Effector memory CD8-positive, alpha-beta T cell (primary cell): ENCODE results near the gene LANCL3.
"Not testable (repeated sequence)": the region's sequence is repeated elsewhere in the genome, so short reads cannot be mapped to it uniquely, and the experiment has no call there.

Source experiments
- ATAC-seq: fragments of 150-1000 bp; cut with Tn5 transposase; replicated peaks from 2 replicates; pipeline ENCODE4 v1.10.0; 2021; ENCODE audit warnings: mild to moderate bottlenecking, moderate library complexity
- DNase-seq, 3 experiments: peaks; one replicate each; pipeline ENCODE4 v3.0.0; 2021
- H3K27ac Mint-ChIP-seq, 2 donors: one replicate each; pipeline ENCODE4 v1.8.0; 2022; ENCODE audit warnings: mild to moderate bottlenecking in 2 of 2, mixed read lengths in 2 of 2, moderate library complexity in 2 of 2
- H3K27me3 Mint-ChIP-seq, 2 donors: one replicate each; pipeline ENCODE4 v1.8.0; 2022; ENCODE audit warnings: mixed read lengths in 2 of 2
- H3K36me3 Mint-ChIP-seq: one replicate; pipeline ENCODE4 v1.8.0; 2022; ENCODE audit warnings: mild to moderate bottlenecking, moderate library complexity, mixed read lengths; ENCODE audit not compliant: insufficient read depth
- H3K4me1 Mint-ChIP-seq, 2 donors: one replicate each; pipeline ENCODE4 v1.8.0; 2022; ENCODE audit warnings: low read depth in 2 of 2, mixed read lengths in 2 of 2
- H3K4me3 Mint-ChIP-seq, 2 donors: one replicate each; pipeline ENCODE4 v1.8.0; 2022; ENCODE audit warnings: mild to moderate bottlenecking in 2 of 2, mixed read lengths in 2 of 2, moderate library complexity in 2 of 2
- H3K9me3 Mint-ChIP-seq, 2 donors: one replicate each; pipeline ENCODE4 v1.8.0; 2022; ENCODE audit warnings: mixed read lengths in 2 of 2
- total RNA-seq, 9 experiments: gene quantifications; one replicate each; lab custom pipeline; 2026; lab: John Stamatoyannopoulos, UW

Gene LANCL3
- total RNA-seq = 0 to 2.8 (median 0.99) reads per million in 9 experiments

- Mint-ChIP-seq H3K27ac (peak within 1 kb of the TSS in 1 of 2 donors; percentile 49), H3K4me3 (peak within 1 kb of the TSS; percentile 84 to 94), H3K4me1 (peaks cover 5 to 14% of the 10 kb centered on the region in 2 donors)
- H3K9me3 Mint-ChIP-seq, H3K36me3 Mint-ChIP-seq, H3K27me3 Mint-ChIP-seq: not testable (repeated sequence)
- DNase-seq (peak; percentile 8 to 17 (median 15)), ATAC-seq (peak; percentile 57)
Observed at GRCh38 chrX:37571426-37572107, at the start of gene LANCL3. LANCL3 (plus strand) TSS chrX:37571661; CDS start chrX:37571871, 210 bp downstream.

GRCh38 chrX:37523673-37524072, 47.8 kb upstream of the LANCL3 start:
- DNase-seq, H3K36me3 Mint-ChIP-seq, ATAC-seq, H3K9me3 Mint-ChIP-seq, H3K4me1 Mint-ChIP-seq, H3K27ac Mint-ChIP-seq, H3K4me3 Mint-ChIP-seq: not testable (repeated sequence)
- H3K27me3 Mint-ChIP-seq = peaks cover 10 to 27% of the 10 kb centered on the region in 2 donors

- Mint-ChIP-seq H3K4me3 (no peak overlapping the region), H3K27me3 (peaks cover 13 to 19% of the 10 kb centered on the region in 2 donors), H3K36me3 (no peaks in the 10 kb centered on the region), H3K9me3 (no peaks in the 10 kb centered on the region), H3K4me1 (no peaks in the 10 kb centered on the region), H3K27ac (no peak overlapping the region)
- no peak for ATAC-seq
- DNase-seq = no peak
Observed at GRCh38 chrX:37541991-37542390, 29.5 kb upstream of the LANCL3 start.

GRCh38 chrX:37542791-37543190, 28.7 kb upstream of the LANCL3 start:
- DNase-seq = no peak
- no peaks in the 10 kb centered on the region for H3K9me3 Mint-ChIP-seq
- H3K27me3 Mint-ChIP-seq = peaks cover 13 to 16% of the 10 kb centered on the region in 2 donors
- H3K36me3 Mint-ChIP-seq = no peaks in the 10 kb centered on the region
- H3K4me3 Mint-ChIP-seq = no peak overlapping the region
- no peak overlapping the region for H3K27ac Mint-ChIP-seq
- H3K4me1 Mint-ChIP-seq = no peaks in the 10 kb centered on the region
- ATAC-seq = no peak

GRCh38 chrX:37543324-37543723, 28.1 kb upstream of the LANCL3 start:
- no peaks in the 10 kb centered on the region for H3K9me3 Mint-ChIP-seq
- H3K27me3 Mint-ChIP-seq = peaks cover 10 to 13% of the 10 kb centered on the region in 2 donors
- H3K36me3 Mint-ChIP-seq = no peaks in the 10 kb centered on the region
- H3K27ac Mint-ChIP-seq = no peak overlapping the region
- ATAC-seq (no peak), DNase-seq (no peak)
- H3K4me1 Mint-ChIP-seq = no peaks in the 10 kb centered on the region
- H3K4me3 Mint-ChIP-seq = no peak overlapping the region

- H3K27ac Mint-ChIP-seq, H3K36me3 Mint-ChIP-seq, H3K27me3 Mint-ChIP-seq, ATAC-seq, H3K4me3 Mint-ChIP-seq, H3K4me1 Mint-ChIP-seq, DNase-seq, H3K9me3 Mint-ChIP-seq: not testable (repeated sequence)
Observed at GRCh38 chrX:37544531-37544930, 26.9 kb upstream of the LANCL3 start.

- Mint-ChIP-seq H3K27me3 (peaks cover 5 to 10% of the 10 kb centered on the region in 2 donors), H3K36me3 (no peaks in the 10 kb centered on the region), H3K9me3 (no peaks in the 10 kb centered on the region), H3K27ac (no peak overlapping the region), H3K4me1 (no peaks in the 10 kb centered on the region), H3K4me3 (no peak overlapping the region)
- DNase-seq = no peak
- no peak for ATAC-seq
Observed at GRCh38 chrX:37545066-37545465, 26.4 kb upstream of the LANCL3 start.

- H3K27ac Mint-ChIP-seq = not testable (repeated sequence)
Observed at GRCh38 chrX:37549619-37550018, 21.8 kb upstream of the LANCL3 start.

GRCh38 chrX:37553476-37553875, 18.0 kb upstream of the LANCL3 start:
- Mint-ChIP-seq H3K27me3 (peaks cover 8 to 9% of the 10 kb centered on the region in 2 donors), H3K27ac (no peak overlapping the region), H3K36me3 (no peaks in the 10 kb centered on the region), H3K4me1 (no peaks in the 10 kb centered on the region), H3K4me3 (no peak overlapping the region), H3K9me3 (no peaks in the 10 kb centered on the region)
- ATAC-seq (no peak), DNase-seq (no peak)

More at GRCh38 chrX:37549619-37550018, 21.8 kb upstream of the LANCL3 start:
- not testable (repeated sequence) for H3K9me3 Mint-ChIP-seq, DNase-seq, H3K4me1 Mint-ChIP-seq, H3K36me3 Mint-ChIP-seq, H3K4me3 Mint-ChIP-seq, H3K27me3 Mint-ChIP-seq, ATAC-seq

- H3K27me3 Mint-ChIP-seq = peaks cover 0 to 10% of the 10 kb centered on the region in 2 donors
- not testable (repeated sequence) for H3K4me3 Mint-ChIP-seq, H3K9me3 Mint-ChIP-seq, DNase-seq, H3K4me1 Mint-ChIP-seq, H3K36me3 Mint-ChIP-seq, H3K27ac Mint-ChIP-seq, ATAC-seq
Observed at GRCh38 chrX:37565254-37565653, 6.2 kb upstream of the LANCL3 start.

- H3K27ac Mint-ChIP-seq, ATAC-seq, H3K36me3 Mint-ChIP-seq, H3K27me3 Mint-ChIP-seq, H3K4me3 Mint-ChIP-seq, DNase-seq, H3K9me3 Mint-ChIP-seq: not testable (repeated sequence)
- peaks cover 5 to 14% of the 10 kb centered on the region in 2 donors for H3K4me1 Mint-ChIP-seq
Observed at GRCh38 chrX:37570349-37570748, 1.1 kb upstream of the LANCL3 start.

GRCh38 chrX:37572108-37572587, 687 bp downstream of the LANCL3 start:
- peak; percentile 71 for ATAC-seq
- peak; percentile 7 to 19 (median 11) for DNase-seq
- Mint-ChIP-seq H3K4me1 (peaks cover 5 to 14% of the 10 kb centered on the region in 2 donors), H3K27ac (peak overlapping the region in 1 of 2 donors; percentile 49), H3K4me3 (peak overlapping the region; percentile 84 to 94)
- not testable (repeated sequence) for H3K27me3 Mint-ChIP-seq, H3K9me3 Mint-ChIP-seq, H3K36me3 Mint-ChIP-seq

GRCh38 chrX:37573121-37573520, 1.7 kb downstream of the LANCL3 start:
- H3K36me3 Mint-ChIP-seq, H3K9me3 Mint-ChIP-seq, H3K27me3 Mint-ChIP-seq, ATAC-seq, DNase-seq: not testable (repeated sequence)
- Mint-ChIP-seq H3K27ac (peak overlapping the region in 1 of 2 donors; percentile 49), H3K4me3 (peak overlapping the region; percentile 84 to 94), H3K4me1 (peaks cover 5 to 14% of the 10 kb centered on the region in 2 donors)

GRCh38 chrX:37578045-37578444, 6.6 kb downstream of the LANCL3 start:
- Mint-ChIP-seq H3K4me3 (no peak overlapping the region), H3K27me3 (no peaks in the 10 kb centered on the region), H3K9me3 (no peaks in the 10 kb centered on the region), H3K4me1 (peaks cover 5 to 8% of the 10 kb centered on the region in 2 donors), H3K36me3 (no peaks in the 10 kb centered on the region), H3K27ac (no peak overlapping the region)
- no peak for ATAC-seq
- no peak for DNase-seq
